Measurements from ENCODE around the gene FMN2. TPM values are rescaled to one million over a fixed set of nuclear protein-coding genes. Genes with fewer than 3 reads are reported as not detected.

The FMN2 gene
- total RNA-seq, 1 donor from 2014 or later = 0.48 TPM

- DNase-seq (ENCODE audit: low spot score) = no peak
Observed at GRCh38 chr1:240484804-240485443, 393.2 kb downstream of the FMN2 start.

DNA sequence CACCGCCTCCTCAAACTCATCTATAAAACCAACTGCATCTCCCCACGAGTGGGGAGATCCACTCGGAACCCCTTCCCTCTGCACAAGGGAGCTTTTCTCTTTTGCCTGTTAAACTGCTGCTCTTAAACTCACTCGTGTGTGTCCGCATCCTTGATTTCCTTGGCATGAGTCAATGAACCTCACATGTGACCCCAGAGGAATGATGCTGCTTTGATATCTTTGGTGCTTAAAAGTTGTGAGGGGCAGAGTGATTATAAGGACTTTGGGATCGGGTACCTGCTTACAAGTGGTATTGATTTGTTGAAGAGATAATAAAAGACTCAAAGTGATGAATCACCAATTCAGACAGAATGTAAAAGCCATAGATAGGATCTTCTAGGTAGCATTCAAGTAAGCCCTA, 394.9 kb downstream of the FMN2 start:
- DNase-seq (ENCODE audit: low spot score) = no peak

DNA sequence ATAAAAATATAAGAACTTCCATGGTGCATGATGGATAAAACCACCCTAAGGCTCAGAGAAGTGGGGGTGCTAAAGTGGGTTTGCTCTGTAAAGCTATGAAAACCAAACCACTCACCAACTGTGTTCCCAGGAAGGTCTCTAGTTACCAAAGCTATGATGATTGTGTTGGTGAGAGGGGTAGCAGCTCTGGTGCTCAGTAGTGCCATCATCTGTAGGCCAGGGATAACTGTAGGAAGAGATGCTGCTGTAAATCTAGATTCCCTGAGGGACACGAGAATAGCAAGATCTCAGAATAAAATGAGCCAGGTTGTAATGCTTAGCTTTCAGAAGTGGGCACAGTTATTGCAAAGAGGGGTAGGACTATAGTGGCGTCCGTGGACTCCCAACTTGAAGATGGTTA, 395.8 kb downstream of the FMN2 start:
- no peak for DNase-seq (ENCODE audit: low spot score)

DNA sequence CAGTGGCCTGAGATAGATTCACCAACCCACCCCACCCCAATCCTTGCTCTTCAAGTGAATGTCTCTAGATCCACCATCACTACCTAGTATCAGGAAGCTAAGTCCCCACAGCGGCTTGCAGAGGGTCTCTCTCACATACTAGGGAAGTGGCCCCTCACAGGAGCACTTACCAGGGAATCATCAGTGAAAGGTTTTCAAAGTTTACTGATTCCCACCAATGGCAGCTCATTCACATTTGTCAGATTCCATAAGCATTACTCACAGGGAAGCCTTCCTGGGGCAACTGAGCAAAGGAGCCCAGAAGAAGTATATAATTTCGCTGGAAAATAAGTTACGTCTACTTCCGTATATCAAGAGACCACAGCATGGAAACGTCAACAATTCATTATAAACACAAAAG, 399.5 kb downstream of the FMN2 start:
- no peak for DNase-seq (ENCODE audit: low spot score)

DNA sequence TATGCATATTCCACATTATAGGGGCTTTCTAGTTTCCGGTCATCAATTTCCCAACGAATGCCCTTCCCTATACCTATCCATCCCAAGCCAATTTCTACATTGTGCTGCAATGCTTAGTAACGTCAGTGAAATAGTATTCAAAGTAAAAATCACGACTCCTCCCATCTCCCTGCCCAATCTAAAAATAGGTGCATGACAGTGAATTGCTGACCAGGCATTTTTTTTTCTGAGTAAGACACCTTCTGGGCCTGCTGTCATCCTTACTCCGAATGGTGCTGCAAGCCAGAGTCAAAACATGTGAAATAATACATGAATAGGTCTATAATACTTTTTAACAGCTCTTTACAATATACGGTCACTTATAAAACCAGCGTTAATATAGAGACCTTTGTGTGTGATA, 400.1 kb downstream of the FMN2 start:
- DNase-seq (ENCODE audit: low spot score) = no peak

DNA sequence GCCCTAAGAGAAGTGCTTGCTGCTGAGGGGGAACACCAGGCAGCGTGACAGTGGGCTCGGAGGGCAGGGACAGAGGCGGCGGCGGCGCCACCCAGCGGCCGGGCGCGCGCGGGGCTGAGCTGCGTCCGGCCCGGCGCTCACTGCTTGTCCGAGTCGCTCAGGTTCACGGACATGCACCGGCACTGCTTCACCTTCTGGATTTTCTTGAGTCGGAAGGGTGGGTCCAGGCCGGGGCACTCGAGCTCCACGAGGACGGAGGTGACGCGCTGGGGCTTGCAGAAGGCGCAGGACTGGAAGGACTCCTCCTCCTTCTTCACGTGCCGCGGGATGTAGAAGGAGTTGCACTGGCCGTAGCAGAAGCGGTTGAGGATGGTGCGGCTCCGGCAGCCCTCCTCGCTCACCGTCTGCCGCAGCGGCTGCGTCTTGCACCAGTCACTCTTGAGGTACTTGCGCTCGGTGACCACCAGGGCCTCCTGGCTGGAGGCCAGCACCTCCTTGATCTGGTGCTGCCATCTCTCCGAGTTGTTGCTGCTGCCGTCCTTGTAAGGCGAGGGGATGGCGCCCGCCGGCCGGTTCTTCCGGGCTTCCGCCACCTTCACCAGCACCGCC, 401.3 kb downstream of the FMN2 start:
- no peak for DNase-seq (ENCODE audit: low spot score)

DNA sequence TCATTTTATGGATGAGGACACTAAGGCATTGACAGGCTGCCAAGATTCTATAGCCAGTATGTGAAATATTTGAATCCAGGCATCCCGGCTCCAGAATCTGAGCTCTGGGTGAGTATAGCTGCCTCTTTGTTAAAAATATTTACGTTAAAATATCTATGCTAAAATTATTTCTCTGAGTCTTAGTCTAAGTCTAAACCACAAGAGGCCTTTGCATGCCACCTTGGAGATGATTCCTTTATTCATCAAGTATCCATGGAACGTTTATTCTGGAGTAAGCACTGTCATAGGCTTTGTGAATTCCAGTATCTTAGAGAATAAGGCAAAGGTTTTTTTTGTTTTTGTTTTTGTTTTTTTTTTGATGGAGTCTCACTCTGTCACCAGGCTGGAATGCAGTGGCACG, 403.9 kb downstream of the FMN2 start:
- DNase-seq (ENCODE audit: low spot score) = no peak

GRCh38 chr1:240496356-240496755, 404.7 kb downstream of the FMN2 start:
- no peak for DNase-seq (ENCODE audit: low spot score)

GRCh38 chr1:240496941-240497340, 405.3 kb downstream of the FMN2 start:
- DNase-seq (ENCODE audit: low spot score) = no peak

GRCh38 chr1:240497908-240498307, 406.2 kb downstream of the FMN2 start:
- DNase-seq (ENCODE audit: low spot score) = no peak

DNA sequence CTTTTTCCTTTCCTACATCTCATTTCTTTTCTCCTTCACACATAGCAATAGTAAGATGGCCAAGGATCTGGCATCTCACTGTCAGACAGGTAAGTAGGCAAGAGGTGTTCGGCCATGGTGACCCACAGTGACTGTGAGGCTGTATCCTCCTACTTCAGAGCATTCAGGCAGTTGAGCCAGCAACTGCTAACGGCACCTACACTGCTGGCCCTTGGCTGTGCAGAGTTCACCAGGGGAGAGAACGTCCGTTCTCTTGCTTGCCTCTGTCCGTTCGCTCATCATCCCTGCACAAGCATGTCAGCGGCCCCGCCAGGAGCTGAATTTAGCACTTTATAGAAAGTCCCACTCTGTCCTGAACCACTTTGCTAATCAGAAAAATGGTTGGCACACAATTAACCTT, 406.7 kb downstream of the FMN2 start:
- DNase-seq (ENCODE audit: low spot score) = no peak

- no peak for DNase-seq (ENCODE audit: low spot score)
Observed at GRCh38 chr1:240499012-240499411, 407.3 kb downstream of the FMN2 start.

DNA sequence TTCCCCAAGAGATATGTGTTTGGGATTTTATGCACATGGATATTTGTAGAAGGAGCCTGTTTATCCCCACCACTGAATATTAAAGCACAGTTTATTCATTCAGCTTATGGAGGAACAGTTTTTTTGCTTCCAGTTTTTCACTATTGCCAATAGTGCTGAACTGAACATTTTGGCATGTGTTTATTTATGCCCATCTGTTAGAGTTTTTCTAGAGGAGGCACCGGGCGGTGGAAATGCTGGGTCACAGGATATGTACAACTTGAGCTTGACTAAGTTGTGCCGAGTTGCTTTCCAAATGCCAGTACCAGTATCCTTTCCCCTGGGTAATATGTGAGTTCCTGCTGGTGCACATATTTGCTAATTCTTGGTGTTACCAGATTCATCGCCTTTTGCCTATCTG, 409.0 kb downstream of the FMN2 start:
- no peak for DNase-seq (ENCODE audit: low spot score)

GRCh38 chr1:240501115-240501514, 409.4 kb downstream of the FMN2 start:
- DNase-seq (ENCODE audit: low spot score) = no peak

GRCh38 chr1:240503036-240503435, 411.4 kb downstream of the FMN2 start:
- no peak for DNase-seq (ENCODE audit: low spot score)

GRCh38 chr1:240503558-240503957, 411.9 kb downstream of the FMN2 start:
- no peak for DNase-seq (ENCODE audit: low spot score)

GRCh38 chr1:240506176-240506575, 414.5 kb downstream of the FMN2 start:
- DNase-seq (ENCODE audit: low spot score) = no peak

GRCh38 chr1:240508201-240508600, 416.5 kb downstream of the FMN2 start:
- no peak for DNase-seq (ENCODE audit: low spot score)

DNA sequence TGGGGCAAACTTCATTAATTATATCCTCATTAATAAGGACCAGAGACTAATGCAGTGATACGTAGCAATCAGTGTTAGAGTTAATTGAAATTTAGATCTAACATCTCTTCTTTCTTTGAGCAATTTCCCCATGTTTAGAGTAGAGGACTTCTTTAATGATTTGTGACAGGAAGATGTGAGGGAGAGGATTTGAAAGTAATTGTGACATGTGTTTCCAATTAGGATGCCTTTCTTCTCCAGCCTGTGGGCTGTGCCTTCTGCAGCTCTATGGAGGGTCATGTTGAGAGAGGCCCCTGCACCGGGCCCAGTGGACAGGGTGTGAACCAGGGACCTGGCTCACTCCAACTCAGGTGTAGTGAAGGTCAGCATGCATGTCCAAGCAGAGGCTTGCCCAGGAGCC, 417.3 kb downstream of the FMN2 start:
- DNase-seq (ENCODE audit: low spot score) = no peak

DNA sequence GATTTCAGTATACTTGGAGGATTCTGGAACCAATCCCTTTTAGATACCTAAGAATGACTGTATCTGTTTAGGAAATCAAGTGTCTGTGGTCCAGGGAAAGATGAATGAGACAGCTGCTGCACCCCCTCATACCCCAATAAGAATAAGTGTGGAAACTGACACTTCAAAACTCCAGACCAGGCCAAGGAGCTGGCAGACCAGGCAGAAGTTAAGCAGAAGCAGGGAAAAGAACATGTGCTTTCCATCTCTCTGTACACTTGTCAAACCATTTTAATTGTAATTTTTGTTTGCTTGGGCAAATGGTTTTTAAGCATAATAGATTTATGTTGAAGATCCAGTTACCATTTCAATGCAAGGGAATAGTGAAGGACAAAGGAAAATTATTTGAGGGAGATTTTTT, 420.1 kb downstream of the FMN2 start:
- no peak for DNase-seq (ENCODE audit: low spot score)

GRCh38 chr1:240515505-240515904, 423.8 kb downstream of the FMN2 start:
- DNase-seq (ENCODE audit: low spot score) = no peak

DNA sequence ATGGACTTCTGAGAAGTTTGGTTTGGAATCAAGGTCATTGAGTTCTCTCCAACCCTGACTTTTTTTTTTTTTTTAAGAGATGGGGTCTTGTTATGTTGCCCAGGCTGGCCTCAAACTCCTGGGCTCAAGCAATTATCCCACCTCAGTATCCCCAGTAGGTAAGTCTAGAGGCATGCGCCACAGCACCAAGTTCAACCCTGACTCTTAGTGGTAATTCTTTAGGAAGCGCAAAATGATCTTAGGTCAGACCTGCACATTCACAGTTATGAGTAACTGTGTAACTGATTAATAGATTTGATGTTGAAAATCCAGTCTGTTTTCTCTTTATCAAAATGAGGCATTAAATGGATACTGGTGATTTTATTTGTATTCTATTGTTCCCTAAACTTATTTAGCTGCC, 424.4 kb downstream of the FMN2 start:
- DNase-seq (ENCODE audit: low spot score) = no peak

GRCh38 chr1:240517891-240518290, 426.2 kb downstream of the FMN2 start:
- no peak for DNase-seq (ENCODE audit: low spot score)
